ENCODE results near the gene SLC24A3.

SLC24A3 gene

DNA sequence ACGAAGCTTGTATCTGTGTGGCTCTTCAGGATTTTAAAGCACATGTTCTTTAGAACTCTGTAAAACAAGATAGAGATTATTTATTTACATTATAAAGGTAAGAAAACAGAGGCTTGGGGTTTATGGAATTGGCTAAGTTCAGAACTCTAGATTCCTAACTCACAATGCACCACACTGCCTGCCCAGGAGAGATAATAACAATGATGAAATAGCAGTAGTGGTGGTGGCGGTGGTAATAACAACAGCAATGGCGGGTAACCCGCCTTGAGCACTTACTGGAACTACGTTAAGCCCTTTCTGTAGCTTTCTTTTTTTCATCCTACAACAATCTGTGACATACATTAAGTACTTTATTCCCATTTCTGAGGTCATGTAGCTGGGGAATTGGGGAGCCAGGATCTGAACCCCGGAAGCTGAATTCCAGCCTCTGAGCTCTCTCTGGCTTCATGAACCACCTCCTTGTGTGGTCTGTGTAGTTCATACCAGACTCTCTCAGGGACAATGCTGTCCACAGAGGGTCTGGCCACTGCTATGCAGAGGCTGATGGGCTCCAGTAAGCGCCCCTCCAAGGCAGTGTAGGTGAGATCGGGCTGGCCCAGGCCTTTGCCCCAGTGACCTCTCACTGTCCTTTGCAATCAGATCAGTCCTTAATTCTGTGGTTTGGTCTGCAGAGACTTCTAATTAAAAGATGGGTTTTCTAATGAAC is 260.9 kb downstream of the SLC24A3 start:
- DNase-seq: no peak

DNA sequence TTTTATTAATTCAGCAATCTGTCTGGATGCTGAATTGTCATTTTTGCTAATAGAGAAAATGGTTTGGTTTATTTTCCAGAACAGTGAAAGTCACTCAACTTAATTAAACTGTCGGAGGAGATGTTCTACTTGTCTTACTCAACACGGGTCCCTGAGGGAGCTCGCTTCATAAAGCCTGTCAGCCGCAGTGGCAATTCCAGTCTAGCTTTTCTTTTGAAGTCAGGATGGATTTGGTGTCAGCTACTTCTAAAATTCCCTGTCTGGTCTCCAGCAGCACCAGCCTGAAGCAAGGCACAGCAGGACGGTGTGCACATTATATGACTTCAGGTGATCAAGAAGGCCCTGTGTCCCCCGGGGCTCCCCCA is 261.5 kb downstream of the SLC24A3 start:
- no peak for DNase-seq

GRCh38 chr20:19478320-19478895 is 266.0 kb downstream of the SLC24A3 start:
- DNase-seq: no peak

DNA sequence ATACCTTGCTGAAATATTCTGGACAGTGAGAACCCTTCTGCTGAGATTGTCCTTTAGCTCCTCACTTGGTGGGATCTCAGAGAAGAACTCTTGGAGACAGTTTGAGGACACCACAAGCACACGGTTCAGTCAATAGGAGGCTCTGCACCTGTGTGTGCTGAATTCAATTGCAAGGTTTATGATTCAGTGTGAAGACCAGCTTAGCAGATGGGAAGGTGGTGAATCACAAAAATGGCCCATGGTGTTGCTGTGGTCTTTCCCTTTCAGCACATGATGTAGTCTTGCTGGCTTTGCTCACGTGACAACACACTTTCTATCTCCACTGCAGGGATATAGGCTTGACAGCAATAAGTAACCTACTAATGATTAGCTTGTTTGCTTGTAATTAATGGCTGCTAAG is 270.3 kb downstream of the SLC24A3 start:
- DNase-seq: no peak

GRCh38 chr20:19483309-19483708 is 270.9 kb downstream of the SLC24A3 start:
- no peak for DNase-seq

GRCh38 chr20:19486446-19486845 is 274.0 kb downstream of the SLC24A3 start:
- no peak for DNase-seq

DNA sequence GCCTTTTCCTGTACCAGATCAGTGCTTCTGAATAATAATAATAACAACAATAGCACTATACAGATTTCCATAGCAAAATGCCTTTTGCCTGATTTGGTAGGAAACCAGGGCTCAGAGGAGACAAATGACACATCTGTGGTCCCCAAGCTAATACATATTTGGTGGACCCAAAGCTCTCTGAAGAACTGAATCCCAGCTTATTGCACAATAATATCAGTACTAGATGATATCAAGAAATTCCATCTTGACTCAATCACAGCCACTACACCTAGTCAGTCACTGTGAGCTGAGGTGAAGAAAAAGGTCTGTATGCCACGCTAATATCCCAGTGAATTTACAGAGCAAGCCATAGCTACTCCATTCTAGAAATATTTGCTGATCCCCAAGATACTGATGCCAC is 275.0 kb downstream of the SLC24A3 start:
- no peak for DNase-seq

GRCh38 chr20:19491241-19491640 is 278.8 kb downstream of the SLC24A3 start:
- DNase-seq: no peak

DNA sequence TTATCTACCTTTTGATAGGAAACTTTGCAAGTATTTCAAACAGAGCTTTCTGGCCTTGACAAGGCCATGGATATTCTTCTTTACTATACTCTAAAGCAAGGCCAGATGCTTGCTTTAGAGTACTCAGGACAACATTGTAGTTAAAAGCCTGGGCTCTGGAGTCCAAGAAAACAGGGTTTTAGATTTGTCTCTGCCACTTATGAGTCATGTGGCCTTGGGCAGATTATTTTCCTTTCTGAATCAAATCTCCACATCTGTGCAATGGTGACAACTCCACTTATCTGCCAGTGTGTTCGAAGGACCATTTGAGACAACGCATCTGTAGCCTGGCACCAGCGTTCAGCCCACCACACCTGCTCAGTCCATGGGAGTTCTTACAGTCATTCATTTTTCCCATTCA is 279.7 kb downstream of the SLC24A3 start:
- DNase-seq: no peak

DNA sequence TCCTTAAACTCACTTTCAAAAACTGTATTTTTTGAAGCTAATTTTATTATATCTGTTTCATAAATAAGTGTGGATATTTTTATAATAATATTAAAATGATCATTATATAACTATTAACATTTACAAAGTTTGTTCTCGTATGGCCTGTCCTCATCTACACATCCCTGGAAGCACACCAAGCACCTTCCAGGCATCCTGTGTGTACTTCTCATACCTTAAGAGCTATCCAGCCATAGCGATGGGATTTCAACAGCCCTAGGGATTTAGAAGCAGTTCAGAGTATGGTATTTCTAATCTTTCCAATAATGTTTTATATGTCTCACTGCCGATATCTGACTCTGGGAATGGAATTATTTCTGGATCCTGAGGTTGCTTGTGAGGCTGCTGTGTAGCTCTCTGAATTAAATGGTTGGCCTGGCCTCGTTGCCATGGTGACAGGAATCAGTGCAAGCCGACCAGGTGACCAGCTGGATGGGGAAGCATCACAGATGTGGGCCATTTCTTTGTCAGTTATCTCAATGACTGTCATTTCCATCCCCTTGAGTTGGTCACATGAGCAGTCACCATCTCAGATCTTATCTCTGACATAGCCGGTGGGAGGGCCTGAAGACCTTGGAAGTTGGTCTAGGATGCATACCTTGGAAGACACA is 280.4 kb downstream of the SLC24A3 start:
- DNase-seq: no peak

GRCh38 chr20:19493794-19494495 is 281.5 kb downstream of the SLC24A3 start:
- DNase-seq: no peak

DNA sequence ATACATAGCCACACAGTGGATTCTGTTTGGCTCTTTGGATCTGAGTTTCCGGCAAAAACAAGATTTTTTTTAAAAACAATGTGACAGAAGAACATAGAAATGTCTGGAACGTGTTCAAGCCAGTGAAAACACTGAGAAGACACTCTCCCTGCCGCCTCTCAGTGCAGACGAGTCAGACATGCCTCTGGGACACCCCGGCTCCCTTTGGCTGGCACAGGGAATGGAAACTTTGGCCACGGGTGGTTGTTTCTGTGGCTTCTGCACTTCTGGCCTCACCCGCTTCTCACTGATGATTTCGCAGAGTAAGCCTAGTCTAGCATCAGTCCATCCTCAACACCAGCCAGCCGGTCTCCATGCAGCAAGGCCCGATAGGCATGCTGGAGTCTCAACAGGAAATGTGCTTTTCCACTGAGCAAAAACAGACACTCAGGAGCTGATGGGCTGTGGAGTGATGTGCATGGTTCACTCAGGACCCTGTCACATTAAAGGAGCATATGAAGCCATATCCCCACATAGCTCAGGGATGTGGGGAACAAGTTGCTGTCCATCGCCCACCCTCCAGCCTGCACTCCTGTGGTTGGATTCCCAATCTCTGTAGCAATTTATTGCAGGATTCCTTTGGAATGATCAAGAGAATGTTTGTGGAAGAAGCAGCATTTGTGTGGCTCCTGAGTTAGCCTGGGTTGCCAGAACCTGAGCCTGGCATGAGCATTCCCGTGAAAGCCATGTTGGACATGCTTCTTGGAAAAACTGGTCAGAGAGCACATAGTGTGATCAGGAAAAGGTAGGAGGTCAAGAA is 283.7 kb downstream of the SLC24A3 start:
- no peak for DNase-seq

GRCh38 chr20:19497064-19497463 is 284.6 kb downstream of the SLC24A3 start:
- DNase-seq: no peak

GRCh38 chr20:19498756-19499155 is 286.3 kb downstream of the SLC24A3 start:
- no peak for DNase-seq

DNA sequence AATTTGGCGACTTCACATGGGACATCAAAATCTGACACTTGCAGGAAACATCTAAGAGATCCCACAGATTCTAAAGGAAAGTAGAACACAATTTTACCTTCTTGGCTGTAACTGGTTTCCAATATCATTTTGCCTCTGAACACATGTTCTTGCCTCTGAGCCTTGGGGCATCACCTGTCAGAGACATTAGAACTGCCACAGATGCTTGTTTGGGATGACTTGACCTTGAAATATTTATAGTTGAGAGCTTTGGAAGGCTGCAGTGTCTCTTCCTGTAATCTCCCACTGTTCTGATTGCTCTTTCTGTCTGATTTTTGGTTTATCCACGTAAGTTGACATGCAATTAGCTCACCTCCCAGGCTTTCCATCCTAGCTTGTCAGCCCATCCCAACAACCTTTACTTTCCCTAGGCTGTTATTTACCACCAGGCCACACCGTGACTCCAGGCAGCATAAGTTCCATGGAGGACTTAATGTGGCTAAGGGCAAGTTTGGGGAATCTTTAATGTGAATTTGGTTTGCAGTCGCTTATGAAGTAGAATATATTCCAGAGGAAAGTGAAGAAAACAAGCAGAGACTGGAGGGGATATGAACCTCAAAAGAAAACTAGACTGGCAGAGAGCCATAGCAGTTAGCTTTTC is 289.2 kb downstream of the SLC24A3 start:
- no peak for DNase-seq

GRCh38 chr20:19502169-19502568 is 289.7 kb downstream of the SLC24A3 start:
- no peak for DNase-seq

DNA sequence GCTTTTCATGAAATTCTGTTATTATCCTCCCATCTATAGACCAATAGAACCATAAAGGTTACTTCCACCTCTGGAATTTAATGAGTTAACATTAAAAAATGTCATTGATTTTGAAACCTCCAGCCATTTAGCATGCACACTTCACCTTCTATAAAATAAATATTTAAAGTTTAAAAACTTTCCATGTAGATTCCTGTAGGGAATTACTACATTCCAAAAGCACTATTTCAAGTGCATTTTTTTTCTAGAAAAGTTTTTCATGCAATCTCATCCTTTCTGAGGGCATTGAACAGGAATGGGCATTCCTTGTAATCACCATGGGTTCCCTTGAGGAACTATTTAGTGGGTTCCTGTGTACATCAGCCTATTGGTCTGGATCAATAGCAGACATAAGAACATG is 291.8 kb downstream of the SLC24A3 start:
- no peak for DNase-seq

- no peak for DNase-seq
Observed at GRCh38 chr20:19506021-19506420, 293.6 kb downstream of the SLC24A3 start.

DNA sequence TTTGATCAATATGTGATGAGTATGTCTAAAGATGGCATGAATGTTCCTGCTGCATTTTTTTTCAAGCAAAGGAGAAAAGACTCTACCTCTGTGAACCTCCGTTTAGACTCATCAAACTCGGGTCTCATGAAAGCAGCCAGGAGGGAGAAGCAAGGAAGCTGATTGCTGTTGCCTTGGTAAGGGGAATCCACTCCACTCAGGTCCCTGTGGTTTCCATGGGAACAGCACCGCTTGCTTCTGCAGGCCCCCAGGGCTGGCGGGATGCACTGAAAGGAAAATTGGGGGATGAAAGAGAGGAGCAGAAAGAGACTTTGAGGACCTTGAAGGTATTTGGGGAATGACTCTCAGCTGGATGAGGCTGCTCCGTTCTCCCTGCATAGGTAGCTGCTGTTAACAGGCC is 296.0 kb downstream of the SLC24A3 start:
- DNase-seq: no peak

DNA sequence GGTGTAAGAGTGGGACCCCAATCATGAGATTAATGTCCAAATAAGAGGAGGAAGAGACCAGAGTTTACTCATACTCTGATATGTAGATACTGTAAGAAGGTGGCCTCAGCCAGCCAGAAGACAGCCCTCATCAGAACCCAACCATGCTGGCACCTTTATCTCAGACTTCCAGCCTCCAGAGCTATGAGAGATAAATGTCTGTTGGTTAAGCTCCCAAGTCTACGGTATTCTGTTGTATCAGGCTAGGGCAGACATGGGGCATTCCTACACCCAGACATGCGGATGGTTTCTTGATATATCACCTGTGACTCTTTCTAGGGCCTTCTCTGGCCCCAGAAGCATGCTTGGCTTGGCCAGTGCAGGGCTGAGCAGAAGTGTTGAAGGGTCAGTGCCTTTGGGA is 298.2 kb downstream of the SLC24A3 start:
- no peak for DNase-seq

GRCh38 chr20:19511931-19512330 is 299.5 kb downstream of the SLC24A3 start:
- DNase-seq: no peak

DNA sequence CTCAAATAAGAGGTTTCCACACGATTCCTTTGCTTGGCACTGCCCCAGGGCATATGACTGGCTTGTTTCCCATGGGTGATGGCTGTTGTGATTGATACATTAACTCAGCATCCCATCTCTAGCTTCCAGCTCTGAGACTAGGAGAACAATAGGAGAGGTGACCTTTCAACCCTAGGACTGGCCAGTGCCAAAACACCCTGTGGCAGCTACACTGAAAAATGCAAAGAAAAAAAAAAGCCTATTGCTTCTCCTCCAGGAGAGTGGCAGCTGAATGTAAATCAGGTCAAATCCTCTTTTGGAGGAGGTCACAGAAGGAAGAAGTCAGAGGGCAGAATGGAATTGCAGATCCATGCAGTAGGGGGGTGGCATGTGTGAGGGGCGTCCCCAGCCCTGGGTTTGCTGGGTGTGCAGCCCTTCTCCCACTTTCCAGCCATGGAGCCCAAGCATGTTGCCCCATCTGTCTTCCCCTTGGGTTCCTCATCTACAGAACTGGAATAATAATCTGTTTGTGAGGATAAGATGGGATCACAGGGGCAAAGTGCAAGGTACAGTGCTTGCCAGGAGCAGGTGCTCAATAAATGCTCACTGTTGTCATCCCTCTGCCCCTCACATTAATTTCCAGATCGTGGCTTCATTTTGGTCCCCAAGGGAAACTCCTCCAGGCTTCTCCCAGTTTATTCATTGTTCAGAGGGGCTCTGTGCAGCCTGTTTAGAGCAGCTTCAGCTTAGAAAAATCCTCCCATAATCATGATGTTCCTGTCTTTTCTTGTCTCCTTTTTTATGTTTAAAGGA is 300.6 kb downstream of the SLC24A3 start:
- DNase-seq: no peak

Data from activated CD4-positive, alpha-beta T cell treated with anti-CD3 and anti-CD28 coated beads, Interleukin-2, amount 50 U/mL, for 16 hours (primary cell).